Prostate gland (tissue), 2 donors: ENCODE results near the gene GPC5. TPM values are rescaled to one million over a fixed set of nuclear protein-coding genes. Genes with fewer than 3 reads are reported as not detected.

Experiments
- DNase-seq: peaks from one replicate; pipeline ENCODE4 v3.0.0-alpha.2; 2019; ENCODE audit warnings: low spot score
- H3K27ac ChIP-seq, 2 donors: fragments of 200-600 bp; sonication (generic); 2 replicates each; pipeline ENCODE4 v1.5.1; 2017 to 2019
- H3K27me3 ChIP-seq: fragments of 200-600 bp; sonication (generic); replicated peaks from 2 replicates; pipeline ENCODE4 v1.5.1; 2019; ENCODE audit not compliant: insufficient read depth
- H3K36me3 ChIP-seq, 2 donors: fragments of 200-600 bp; sonication (generic); 1 replicate in 1 of 2; 2 replicates in 1 of 2; pipeline versions ENCODE4 v1.5.1 to v1.8.1; 2017 to 2019
- H3K4me1 ChIP-seq: fragments of 200-600 bp; sonication (generic); replicated peaks from 2 replicates; pipeline ENCODE4 v1.5.1; 2019
- H3K4me3 ChIP-seq, 2 donors: fragments of 200-600 bp; sonication (generic); 2 replicates each; pipeline ENCODE4 v1.5.1; 2017 to 2019
- H3K9me3 ChIP-seq: fragments of 200-600 bp; sonication (generic); 2 replicates; pipeline ENCODE4 v1.5.1; 2017
- CTCF ChIP-seq, 4 experiments: fragments of 200-600 bp in 2 of 4; fragments of 450-650 bp in 2 of 4; sonication (generic) in 2 of 4; IDR thresholded peaks; 1 replicate in 3 of 4; 2 replicates in 1 of 4; pipeline ENCODE4 v1.5.1; 2016 to 2019; ENCODE audit warnings: antibody characterized with exemption in 4 of 4, mild to moderate bottlenecking in 2 of 4, moderate library complexity in 2 of 4
- POLR2A ChIP-seq: fragments of 450-650 bp; IDR thresholded peaks from one replicate; pipeline ENCODE4 v1.6.1; 2016; ENCODE audit warnings: antibody characterized with exemption, mild to moderate bottlenecking
- POLR2AphosphoS5 ChIP-seq: sonication (generic); formaldehyde crosslinking; IDR thresholded peaks from one replicate; pipeline ENCODE4 v1.6.1; 2017; ENCODE audit warnings: antibody characterized with exemption
- WGBS: methylation state at CpG from one replicate; pipeline ENCODE4 v1.1.5; 2018; 5-methylcytosine and 5-hydroxymethylcytosine counted together
- intact Hi-C: fragments of 100-400 bp; cut with DNase I; formaldehyde crosslinking; loops from one replicate; pipeline ENCODE4 v1.14.2; 2022
- total RNA-seq, 2 donors: library from RNA; depleted of rRNA; stranded (reverse); fragments of >200 nt; gene quantifications; one replicate each; pipeline ENCODE4 v1.1.0, GENCODE V29; 2016

Gene GPC5
- total RNA-seq, 2 donors from 2014 or later: 0.23 to 35.0 TPM

- no peaks in the 10 kb centered on the region for H3K9me3 ChIP-seq
- 45% methylated on average over 3 of the region's 3 CpGs for WGBS
- no peak overlapping the region for H3K27ac ChIP-seq
- no peaks in the 10 kb centered on the region for H3K27me3 ChIP-seq
- no peak for DNase-seq
- TF ChIP-seq POLR2AphosphoS5 (no peak), CTCF (IDR thresholded peaks at IDR 0.05) (no peak), POLR2A (no peak)
- H3K4me1 ChIP-seq: no peaks in the 10 kb centered on the region
- H3K4me3 ChIP-seq: no peak overlapping the region
- intact Hi-C loops: no loop called here
- no peaks in the 10 kb centered on the region for H3K36me3 ChIP-seq
These were observed 29.0 kb upstream of the GPC5 start for GRCh38 chr13:91369441-91369831.

- TF ChIP-seq POLR2AphosphoS5 (no peak), CTCF (IDR thresholded peaks at IDR 0.05) (no peak), POLR2A (no peak)
- DNase-seq: no peak
- no peaks in the 10 kb centered on the region for H3K36me3 ChIP-seq
- H3K27ac ChIP-seq: no peak overlapping the region
- intact Hi-C loops: no loop called here
- 73% methylated on average over 2 of the region's 2 CpGs for WGBS
- no peaks in the 10 kb centered on the region for H3K27me3 ChIP-seq
- no peaks in the 10 kb centered on the region for H3K4me1 ChIP-seq
- H3K9me3 ChIP-seq: no peaks in the 10 kb centered on the region
- H3K4me3 ChIP-seq: no peak overlapping the region
These were observed 27.9 kb upstream of the GPC5 start for GRCh38 chr13:91370501-91370900.

GRCh38 chr13:91372911-91373310 lies 25.5 kb upstream of the GPC5 start:
- Histone ChIP-seq H3K27ac (no peak overlapping the region), H3K4me1 (no peaks in the 10 kb centered on the region), H3K27me3 (no peaks in the 10 kb centered on the region), H3K4me3 (no peak overlapping the region), H3K36me3 (no peaks in the 10 kb centered on the region), H3K9me3 (no peaks in the 10 kb centered on the region)
- 70% methylated on average over 3 of the region's 3 CpGs for WGBS
- TF ChIP-seq CTCF (IDR thresholded peaks at IDR 0.05) (no peak), POLR2A (no peak), POLR2AphosphoS5 (no peak)
- intact Hi-C loops: no loop called here
- no peak for DNase-seq

GRCh38 chr13:91375116-91375729 lies 23.2 kb upstream of the GPC5 start:
- H3K27me3 ChIP-seq: no peaks in the 10 kb centered on the region
- H3K4me3 ChIP-seq: no peak overlapping the region
- H3K36me3 ChIP-seq: no peaks in the 10 kb centered on the region
- H3K4me1 ChIP-seq: no peaks in the 10 kb centered on the region
- intact Hi-C loops: no loop called here
- WGBS: 92% methylated on average over 4 of the region's 4 CpGs
- TF ChIP-seq CTCF (IDR thresholded peaks at IDR 0.05) (peak in 2 of 4 experiments; percentile 22 to 24), POLR2AphosphoS5 (no peak)
- no peak overlapping the region for H3K27ac ChIP-seq
- DNase-seq: no peak
- no peaks in the 10 kb centered on the region for H3K9me3 ChIP-seq

GRCh38 chr13:91381371-91381770 lies 17.1 kb upstream of the GPC5 start:
- Histone ChIP-seq H3K27me3 (no peaks in the 10 kb centered on the region), H3K4me3 (no peak overlapping the region), H3K27ac (no peak overlapping the region), H3K9me3 (no peaks in the 10 kb centered on the region), H3K4me1 (no peaks in the 10 kb centered on the region), H3K36me3 (no peaks in the 10 kb centered on the region)
- no peak for DNase-seq
- no peak for TF ChIP-seq POLR2A
- intact Hi-C loops: no loop called here
